T47D (cell line): ENCODE data around the gene C1R.
A peak's percentile ranks its signal among the peaks of the same experiment; 100 is the strongest.
"Not testable (repeated sequence)": the region's sequence is repeated elsewhere in the genome, so short reads cannot be mapped to it uniquely, and the experiment has no call there.

Experiments used
- DNase-seq, 2 experiments: peaks; one replicate each; pipeline versions ENCODE4 v3.0.0 to v3.0.0-alpha.2; 2011 to 2012; ENCODE audit warnings: low read depth in 1 of 2, low spot score in 1 of 2
- JUND ChIP-seq: IDR thresholded peaks from 2 replicates; pipeline ENCODE4 v1.6.1; 2012; ENCODE audit warnings: low read depth
- in situ Hi-C: cut with HindIII; loops from 2 replicates; pipeline ENCODE4 v1.10.0; 2016; ENCODE audit warnings: low sequenced_read_pairs, low pct_unique_long_range_greater_than_20kb

Gene C1R

GRCh38 chr12:7114008-7114407 lies 21.8 kb upstream of the C1R start:
- TF ChIP-seq JUND, result no peak
- no peak for DNase-seq
- in situ Hi-C loops, result no loop called here

GRCh38 chr12:7113389-7113871 lies 21.2 kb upstream of the C1R start:
- in situ Hi-C loops, result no loop called here
- no peak for TF ChIP-seq JUND
- DNase-seq, result no peak

- in situ Hi-C loops, result no loop called here
- TF ChIP-seq JUND, result no peak
- no peak for DNase-seq
Observed at GRCh38 chr12:7112041-7112440, 19.8 kb upstream of the C1R start.

- no peak for TF ChIP-seq JUND
- no peak for DNase-seq
- in situ Hi-C loops, result no loop called here
Observed at GRCh38 chr12:7110661-7111060, 18.4 kb upstream of the C1R start.

GRCh38 chr12:7109572-7109920 lies 17.3 kb upstream of the C1R start:
- in situ Hi-C loops, result no loop called here
- TF ChIP-seq JUND, result no peak
- DNase-seq, result no peak

GRCh38 chr12:7108796-7109571 lies 16.7 kb upstream of the C1R start, which contains the start of gene C1RL:
Gene C1RL, minus strand, starts transcription at chr12:7109214. Its CDS starts 34 bp downstream, at chr12:7109180.
- DNase-seq, result peak in 1 of 2 experiments; percentile 68
- in situ Hi-C loops, result no loop called here
- TF ChIP-seq JUND, result no peak

GRCh38 chr12:7108003-7108795 lies 16.0 kb upstream of the C1R start:
- no peak for TF ChIP-seq JUND
- peak in 1 of 2 experiments; percentile 48 for DNase-seq
- in situ Hi-C loops, result no loop called here

- no peak for DNase-seq
- in situ Hi-C loops, result no loop called here
- TF ChIP-seq JUND, result no peak
Observed at GRCh38 chr12:7107636-7108002, 15.4 kb upstream of the C1R start.

- in situ Hi-C loops, DNase-seq: not testable (repeated sequence)
Observed at GRCh38 chr12:7107181-7107580, 14.9 kb upstream of the C1R start.

- DNase-seq, result no peak
- no peak for TF ChIP-seq JUND
- in situ Hi-C loops, result no loop called here
Observed at GRCh38 chr12:7106082-7106481, 13.8 kb upstream of the C1R start.

- DNase-seq, result no peak
- no peak for TF ChIP-seq JUND
- in situ Hi-C loops, result no loop called here
Observed at GRCh38 chr12:7103837-7104584, 11.8 kb upstream of the C1R start.

- no peak for TF ChIP-seq JUND
- in situ Hi-C loops, result no loop called here
Observed at GRCh38 chr12:7102582-7102981, 10.3 kb upstream of the C1R start.

GRCh38 chr12:7101694-7102131 lies 9.5 kb upstream of the C1R start:
- in situ Hi-C loops, result no loop called here
- no peak for DNase-seq
- no peak for TF ChIP-seq JUND

More at GRCh38 chr12:7102582-7102981, 10.3 kb upstream of the C1R start:
- no peak for DNase-seq
